8988T (cell line): ENCODE data around the gene SLC25A34.

ENCODE experiments used
- DNase-seq: peaks from one replicate; pipeline ENCODE4 v3.0.0; 2011

The SLC25A34 gene

GRCh38 chr1:15733726-15734226, 2.3 kb upstream of the SLC25A34 start:
- DNase-seq: no peak

- DNase-seq: no peak
Observed at GRCh38 chr1:15734296-15734695, 1.8 kb upstream of the SLC25A34 start.

- DNase-seq: no peak
Observed at GRCh38 chr1:15734901-15735300, 1.2 kb upstream of the SLC25A34 start.

- DNase-seq: no peak
Observed at GRCh38 chr1:15735304-15736037, 587 bp upstream of the SLC25A34 start.

GRCh38 chr1:15736892-15737261, 819 bp downstream of the SLC25A34 start:
- no peak for DNase-seq

- no peak for DNase-seq
Observed at GRCh38 chr1:15737324-15738319, 1.6 kb downstream of the SLC25A34 start.

GRCh38 chr1:15738416-15739113, 2.5 kb downstream of the SLC25A34 start:
- DNase-seq: no peak

- no peak for DNase-seq
Observed at GRCh38 chr1:15739259-15739658, 3.2 kb downstream of the SLC25A34 start.

GRCh38 chr1:15739745-15740144, 3.7 kb downstream of the SLC25A34 start:
- no peak for DNase-seq

GRCh38 chr1:15740924-15741850, 5.1 kb downstream of the SLC25A34 start:
- DNase-seq: peak; percentile 86

- DNase-seq: no peak
Observed at GRCh38 chr1:15742339-15742801, 6.3 kb downstream of the SLC25A34 start, which contains the start of gene TMEM82. Gene TMEM82, plus strand, starts transcription at chr1:15742499. Its CDS starts 61 bp downstream, at chr1:15742560.

GRCh38 chr1:15744122-15744679, 8.1 kb downstream of the SLC25A34 start:
- no peak for DNase-seq

GRCh38 chr1:15747378-15747777, 11.3 kb downstream of the SLC25A34 start:
- DNase-seq: no peak

- DNase-seq: no peak
Observed at GRCh38 chr1:15748264-15748663, 12.2 kb downstream of the SLC25A34 start.

- DNase-seq: no peak
Observed at GRCh38 chr1:15748690-15749398, 12.8 kb downstream of the SLC25A34 start.

- no peak for DNase-seq
Observed at GRCh38 chr1:15749399-15750291, 13.6 kb downstream of the SLC25A34 start.

GRCh38 chr1:15750924-15751323, 14.9 kb downstream of the SLC25A34 start:
- DNase-seq: no peak

- no peak for DNase-seq
Observed at GRCh38 chr1:15751717-15752116, 15.7 kb downstream of the SLC25A34 start.

- DNase-seq: no peak
Observed at GRCh38 chr1:15753776-15754175, 17.7 kb downstream of the SLC25A34 start.
